ENCODE results near the gene BIRC2.

The BIRC2 gene

DNA sequence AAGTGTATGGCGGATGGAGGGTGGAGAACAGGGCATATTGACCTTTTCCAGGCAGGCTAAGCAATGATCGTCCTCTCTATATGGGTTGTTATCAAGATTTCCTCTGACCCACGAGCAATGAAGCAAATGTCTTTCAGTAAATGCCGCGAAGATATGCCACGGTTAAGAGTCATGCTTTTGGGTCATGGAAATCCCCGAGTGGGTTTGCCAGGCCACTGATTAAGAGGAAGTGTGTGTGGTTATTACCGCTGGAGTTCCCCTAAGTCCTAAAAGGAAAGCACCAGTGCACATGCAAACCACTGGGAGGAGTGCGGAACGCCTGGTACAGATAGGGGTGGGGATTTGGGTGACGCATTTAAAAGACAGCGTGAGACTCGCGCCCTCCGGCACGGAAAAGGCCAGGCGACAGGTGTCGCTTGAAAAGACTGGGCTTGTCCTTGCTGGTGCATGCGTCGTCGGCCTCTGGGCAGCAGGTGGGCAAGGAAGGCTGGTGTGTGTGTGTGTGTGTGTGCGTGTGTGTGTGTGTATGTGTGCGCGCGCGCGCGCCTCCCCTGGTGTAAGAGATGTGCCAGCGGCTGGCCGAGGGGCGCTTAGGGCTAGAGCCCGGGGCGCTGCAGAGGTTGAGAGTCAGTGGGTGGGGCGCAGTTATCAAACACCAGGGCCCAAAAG is 29.8 kb upstream of the BIRC2 start, which contains the start of gene BIRC3:
Gene BIRC3 (plus strand): TSS at position 386 of the 669 bp plus-strand sequence. CDS start 7,026 bp downstream, outside the sequence.
- Histone ChIP-seq H3K9me3 (ENCODE audit: control insufficient read depth, insufficient read depth, low read length) (no peaks in the 10 kb centered on the region), H3K4me2 (ENCODE audit: low read length) (peak within 1 kb of the TSS; percentile 83), H3F3A (ENCODE audit: control insufficient read depth, insufficient read depth) (peaks cover 14% of the 10 kb centered on the region), H4K20me1 (ENCODE audit: control insufficient read depth, insufficient read depth, low read depth, low read length) (no peaks in the 10 kb centered on the region), H3K36me3 (ENCODE audit: control insufficient read depth, low read length) (peaks cover 4% of the 10 kb centered on the region; the same call in 1 of the 2 replicates), H3K79me2 (ENCODE audit: control insufficient read depth, low read length) (peaks cover 35% of the 10 kb centered on the region), H3K4me3 (ENCODE audit: low read length) (peak within 1 kb of the TSS; percentile 75), H3K27ac (ENCODE audit: low read depth, low read length) (peak within 1 kb of the TSS; percentile 54), H3K4me1 (ENCODE audit: control insufficient read depth, low read length) (peaks cover 91% of the 10 kb centered on the region), H3K27me3 (ENCODE audit: control insufficient read depth, low read length) (no peaks in the 10 kb centered on the region), H3K9me2 (replicated peaks; ENCODE audit: control insufficient read depth, low read length) (no peaks in the 10 kb centered on the region)
- TF ChIP-seq EZH2phosphoT487 (IDR thresholded peaks at IDR 0.05; ENCODE audit: borderline replicate concordance, low read length) = no peak
- TF ChIP-seq, protein P1, sequence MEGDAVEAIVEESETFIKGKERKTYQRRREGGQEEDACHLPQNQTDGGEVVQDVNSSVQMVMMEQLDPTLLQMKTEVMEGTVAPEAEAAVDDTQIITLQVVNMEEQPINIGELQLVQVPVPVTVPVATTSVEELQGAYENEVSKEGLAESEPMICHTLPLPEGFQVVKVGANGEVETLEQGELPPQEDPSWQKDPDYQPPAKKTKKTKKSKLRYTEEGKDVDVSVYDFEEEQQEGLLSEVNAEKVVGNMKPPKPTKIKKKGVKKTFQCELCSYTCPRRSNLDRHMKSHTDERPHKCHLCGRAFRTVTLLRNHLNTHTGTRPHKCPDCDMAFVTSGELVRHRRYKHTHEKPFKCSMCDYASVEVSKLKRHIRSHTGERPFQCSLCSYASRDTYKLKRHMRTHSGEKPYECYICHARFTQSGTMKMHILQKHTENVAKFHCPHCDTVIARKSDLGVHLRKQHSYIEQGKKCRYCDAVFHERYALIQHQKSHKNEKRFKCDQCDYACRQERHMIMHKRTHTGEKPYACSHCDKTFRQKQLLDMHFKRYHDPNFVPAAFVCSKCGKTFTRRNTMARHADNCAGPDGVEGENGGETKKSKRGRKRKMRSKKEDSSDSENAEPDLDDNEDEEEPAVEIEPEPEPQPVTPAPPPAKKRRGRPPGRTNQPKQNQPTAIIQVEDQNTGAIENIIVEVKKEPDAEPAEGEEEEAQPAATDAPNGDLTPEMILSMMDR (IDR thresholded peaks at IDR 0.05; ENCODE audit: low read depth, low read length, poor library complexity, severe bottlenecking) = peak; percentile 35

DNA sequence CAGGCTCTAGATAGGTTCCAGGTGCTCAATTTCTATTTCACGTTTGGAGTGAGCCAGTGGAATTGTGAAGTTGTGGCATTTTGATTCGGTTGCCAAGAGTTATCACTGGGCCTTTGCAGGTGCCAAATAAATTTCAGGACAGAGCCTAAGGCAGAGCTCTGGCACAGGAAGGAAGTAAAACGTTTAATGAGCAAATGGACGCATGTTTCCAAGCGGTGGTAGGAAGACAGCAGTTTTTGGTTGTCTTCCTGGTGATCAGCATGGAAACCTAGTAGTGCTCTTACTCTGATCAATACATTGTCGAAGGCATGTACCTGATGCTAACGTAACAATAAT is 29.3 kb upstream of the BIRC2 start:
- H4K20me1 ChIP-seq (ENCODE audit: control insufficient read depth, insufficient read depth, low read depth, low read length) = no peaks in the 10 kb centered on the region
- H3K27me3 ChIP-seq (ENCODE audit: control insufficient read depth, low read length) = no peaks in the 10 kb centered on the region
- peaks cover 39% of the 10 kb centered on the region for H3K79me2 ChIP-seq (ENCODE audit: control insufficient read depth, low read length)
- peaks cover 94% of the 10 kb centered on the region for H3K4me1 ChIP-seq (ENCODE audit: control insufficient read depth, low read length)
- TF ChIP-seq EZH2phosphoT487 (IDR thresholded peaks at IDR 0.05; ENCODE audit: borderline replicate concordance, low read length) = no peak
- TF ChIP-seq, protein P1 (IDR thresholded peaks at IDR 0.05; ENCODE audit: low read depth, low read length, poor library complexity, severe bottlenecking) = no peak
- H3K36me3 ChIP-seq (ENCODE audit: control insufficient read depth, low read length) = peaks cover 9% of the 10 kb centered on the region
- H3K4me2 ChIP-seq (ENCODE audit: low read length) = peak overlapping the region; percentile 83
- H3K27ac ChIP-seq (ENCODE audit: low read depth, low read length) = peak overlapping the region; percentile 54
- peak overlapping the region; percentile 75 for H3K4me3 ChIP-seq (ENCODE audit: low read length)
- H3K9me2 ChIP-seq (replicated peaks; ENCODE audit: control insufficient read depth, low read length) = no peaks in the 10 kb centered on the region
- no peaks in the 10 kb centered on the region for H3K9me3 ChIP-seq (ENCODE audit: control insufficient read depth, insufficient read depth, low read length)
- peaks cover 14% of the 10 kb centered on the region for H3F3A ChIP-seq (ENCODE audit: control insufficient read depth, insufficient read depth)

DNA sequence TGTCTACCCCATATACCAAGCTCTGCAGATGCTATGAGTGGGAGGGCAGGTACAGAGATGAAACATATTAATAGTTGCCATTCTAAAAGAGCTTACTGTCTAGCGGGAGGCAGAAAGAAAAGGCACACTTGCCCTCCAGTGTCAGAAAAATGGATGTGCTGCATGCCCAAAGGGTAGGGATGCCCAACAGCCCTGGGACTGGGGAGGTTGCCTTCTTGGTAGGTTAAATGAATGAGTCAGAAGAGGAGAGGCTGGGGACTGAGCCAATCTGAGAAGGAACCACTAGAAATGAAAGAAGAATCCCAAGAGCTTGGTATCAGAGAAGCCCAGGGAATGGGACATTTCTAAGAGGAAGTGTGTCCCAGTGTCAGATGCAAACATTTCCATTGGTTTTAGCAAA is 28.5 kb upstream of the BIRC2 start:
- Histone ChIP-seq H3K9me3 (ENCODE audit: control insufficient read depth, insufficient read depth, low read length) (no peaks in the 10 kb centered on the region), H3K27ac (ENCODE audit: low read depth, low read length) (peak overlapping the region; percentile 54; the same call in 1 of the 2 replicates), H4K20me1 (ENCODE audit: control insufficient read depth, insufficient read depth, low read depth, low read length) (no peaks in the 10 kb centered on the region), H3K4me2 (ENCODE audit: low read length) (peak overlapping the region; percentile 83), H3K27me3 (ENCODE audit: control insufficient read depth, low read length) (no peaks in the 10 kb centered on the region), H3F3A (ENCODE audit: control insufficient read depth, insufficient read depth) (peaks cover 14% of the 10 kb centered on the region), H3K4me1 (ENCODE audit: control insufficient read depth, low read length) (peaks cover 89% of the 10 kb centered on the region), H3K9me2 (replicated peaks; ENCODE audit: control insufficient read depth, low read length) (no peaks in the 10 kb centered on the region), H3K4me3 (ENCODE audit: low read length) (peak overlapping the region; percentile 75), H3K79me2 (ENCODE audit: control insufficient read depth, low read length) (peaks cover 41% of the 10 kb centered on the region), H3K36me3 (ENCODE audit: control insufficient read depth, low read length) (peaks cover 12% of the 10 kb centered on the region)
- no peak for TF ChIP-seq EZH2phosphoT487 (IDR thresholded peaks at IDR 0.05; ENCODE audit: borderline replicate concordance, low read length)
- TF ChIP-seq, protein P1 (IDR thresholded peaks at IDR 0.05; ENCODE audit: low read depth, low read length, poor library complexity, severe bottlenecking) = no peak
